C1 segment of cervical spinal cord (tissue), 14 donors: ENCODE data around the gene PER1.

Experiments used
- DNase-seq, 14 donors: peaks; one replicate each; lab custom pipeline; 2025; lab: John Stamatoyannopoulos, UW

Gene PER1

DNA sequence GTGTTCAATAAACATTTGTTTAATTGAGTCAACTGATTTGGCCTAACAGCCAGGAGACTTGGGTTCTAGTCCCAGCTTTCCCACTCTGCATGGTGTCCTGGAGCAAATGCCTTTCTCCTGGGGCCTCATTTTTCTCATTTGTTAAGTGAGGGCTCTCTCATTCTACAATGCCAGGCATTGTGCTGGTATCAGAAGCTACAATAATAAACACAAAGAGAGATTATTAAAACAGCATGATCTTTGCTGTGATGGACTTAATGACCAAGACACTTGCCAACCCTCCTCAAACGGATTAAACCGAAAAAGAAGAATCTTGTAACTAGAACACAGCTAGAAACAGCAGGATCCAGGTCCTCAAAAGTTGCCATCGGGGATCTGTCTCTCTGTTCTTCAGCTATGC, 15.3 kb upstream of the PER1 start:
- no peak for DNase-seq

DNA sequence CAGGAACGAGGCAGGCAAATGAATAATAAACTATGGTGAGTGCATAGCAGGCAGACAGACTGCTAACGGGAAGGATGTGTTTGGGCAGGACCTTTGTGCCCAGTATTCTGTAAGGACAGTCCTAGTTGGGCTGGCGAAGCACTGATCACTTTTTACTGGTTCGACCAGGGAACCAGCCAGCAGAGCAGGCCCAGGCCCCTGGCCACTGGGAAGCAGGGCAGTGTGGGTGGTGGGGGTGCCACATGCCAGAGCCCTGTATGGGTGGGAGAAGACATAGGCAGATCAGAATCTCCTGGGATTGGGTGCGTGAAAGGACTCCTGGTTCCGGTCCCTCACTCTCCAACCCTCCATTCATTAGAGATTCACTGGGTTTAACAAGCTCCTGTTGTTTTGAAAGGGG, 14.5 kb upstream of the PER1 start:
- no peak for DNase-seq

GRCh38 chr17:8164815-8165131, 12.6 kb upstream of the PER1 start:
- no peak for DNase-seq

DNA sequence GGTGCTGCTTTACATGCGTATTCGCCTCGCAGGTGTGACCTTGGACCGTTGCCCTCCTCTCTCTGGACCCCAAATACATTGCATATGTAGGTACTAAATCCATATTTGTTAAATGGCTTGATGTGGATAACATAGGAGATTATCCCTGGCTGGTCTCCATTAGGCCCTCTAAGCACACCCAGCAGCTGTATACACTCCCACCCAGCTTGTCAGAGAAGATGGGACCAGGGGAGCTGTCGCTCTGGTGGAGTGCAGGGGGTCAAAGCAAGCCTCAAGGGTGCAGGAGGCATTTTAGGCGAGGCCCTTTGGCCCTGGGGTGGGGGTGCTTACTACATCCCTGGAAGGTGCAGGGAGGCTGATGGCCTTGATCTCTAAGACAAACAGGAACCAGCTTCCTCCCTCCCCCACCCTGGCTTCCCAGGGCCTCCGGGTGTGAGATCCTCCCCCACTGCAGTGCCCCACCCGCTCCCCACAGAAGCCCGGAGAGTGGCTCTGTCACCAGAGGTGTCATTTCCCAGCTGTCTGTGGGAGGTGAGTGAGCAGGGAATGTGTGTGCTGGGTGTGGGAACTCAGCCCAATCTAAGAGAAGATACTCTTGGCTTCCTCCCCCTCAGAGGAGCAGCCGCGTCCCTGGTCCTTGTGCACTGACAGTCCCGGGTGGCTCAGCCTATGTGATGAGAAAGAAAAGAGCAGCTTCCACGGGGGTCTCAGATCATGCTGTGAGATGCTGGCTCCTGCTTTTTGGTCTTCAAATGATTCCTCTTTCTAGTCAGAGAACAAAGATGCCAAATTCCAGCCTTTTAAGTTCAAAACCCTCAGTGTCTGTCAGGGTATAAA, 12.0 kb upstream of the PER1 start:
- DNase-seq, result peak in 9 of 14 donors; percentile 38 to 71 (median 55)

DNA sequence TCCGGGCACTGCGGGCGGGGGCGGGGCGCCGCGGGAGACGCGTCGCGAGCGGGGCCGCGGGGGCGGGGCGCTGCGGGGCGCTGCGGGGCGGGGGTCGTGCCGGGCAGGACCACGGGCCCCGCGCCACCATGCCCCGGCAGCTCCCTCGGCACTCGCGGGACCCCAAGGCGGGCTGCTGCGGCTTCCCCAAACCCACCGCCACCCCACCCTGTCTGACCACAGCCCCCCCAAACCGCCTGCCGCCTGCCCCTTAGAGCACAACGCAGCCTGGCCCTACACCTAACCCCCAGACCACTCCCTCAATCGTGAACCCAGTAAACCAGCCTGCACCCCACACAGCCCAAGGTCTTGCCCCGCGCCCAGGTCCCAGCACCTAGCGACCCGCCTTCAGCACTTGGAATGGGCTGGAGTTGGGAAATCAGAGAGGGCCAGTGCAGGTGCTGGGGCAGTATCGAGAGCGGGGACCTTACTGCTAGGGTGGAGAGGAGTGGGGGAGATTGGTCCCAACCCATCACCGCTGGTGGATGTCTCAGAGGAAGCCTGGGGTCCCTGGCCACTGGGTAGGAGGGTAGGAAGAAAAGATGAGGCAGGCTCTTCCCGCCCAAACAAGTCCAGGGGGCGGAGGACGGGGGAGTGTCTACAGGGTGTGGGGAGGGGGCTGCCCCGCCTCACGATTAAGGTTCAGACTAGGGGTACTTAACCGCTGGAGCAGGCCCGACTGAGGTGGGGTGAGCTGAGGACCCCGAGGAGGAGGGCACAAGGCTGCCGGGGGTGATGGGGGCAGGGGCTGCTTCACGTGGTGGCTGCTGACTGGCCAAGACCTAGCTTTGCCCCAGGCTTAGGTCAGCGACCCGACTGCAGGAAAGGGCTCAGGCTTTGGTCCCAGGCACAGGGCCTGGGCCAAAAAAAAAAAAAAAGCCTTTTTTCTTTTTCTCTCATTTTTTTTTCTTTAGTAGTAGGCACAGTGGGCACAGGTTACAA, 11.1 kb upstream of the PER1 start:
- peak in 7 of 14 donors; percentile 38 to 74 (median 64) for DNase-seq

- peak in 10 of 14 donors; percentile 28 to 88 (median 64) for DNase-seq
These were observed 10.2 kb upstream of the PER1 start, which contains the start of gene VAMP2 for GRCh38 chr17:8162233-8162996. TSS of gene VAMP2 (minus strand) at chr17:8162948. CDS start at chr17:8162879, 69 bp downstream.

DNA sequence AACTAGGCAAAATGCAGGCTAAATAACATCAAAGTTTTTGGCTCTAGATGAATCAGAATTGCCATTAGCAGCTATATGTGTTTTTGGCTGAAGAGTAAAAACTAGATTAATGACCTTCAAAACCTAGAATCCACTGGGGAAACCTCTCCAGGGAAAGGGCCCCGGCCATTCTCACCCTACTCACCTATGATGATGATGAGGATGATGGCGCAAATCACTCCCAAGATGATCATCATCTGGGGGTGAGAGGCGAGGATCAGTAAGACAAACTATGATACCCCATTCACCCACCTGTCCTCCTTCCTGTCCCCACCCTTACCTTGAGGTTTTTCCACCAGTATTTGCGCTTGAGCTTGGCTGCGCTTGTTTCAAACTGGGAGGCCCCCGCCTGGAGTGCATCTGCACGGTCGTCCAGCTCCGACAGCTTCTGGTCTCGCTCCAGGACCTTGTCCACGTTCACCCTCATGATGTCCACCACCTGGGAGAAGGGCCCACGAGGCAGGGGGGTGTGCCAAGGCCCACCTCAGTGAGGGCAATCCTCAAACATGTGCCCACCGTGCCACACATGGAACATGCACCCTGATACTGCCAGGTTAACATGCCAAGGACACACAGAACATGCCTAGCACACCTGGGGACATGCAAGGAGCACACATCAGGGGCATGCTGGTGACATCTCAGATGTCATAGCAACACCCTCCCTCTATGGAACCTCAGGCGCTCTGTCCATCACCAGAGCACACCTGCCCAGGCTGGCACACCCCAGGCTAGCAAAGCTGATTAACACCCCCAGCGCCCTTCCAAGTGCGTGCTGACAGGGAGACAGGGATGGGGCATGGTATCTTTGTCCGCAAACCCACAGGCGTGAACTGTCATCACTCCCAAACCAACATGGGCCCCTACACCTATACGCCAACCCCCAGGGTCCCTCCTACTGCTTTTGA, 9.4 kb upstream of the PER1 start:
- no peak for DNase-seq

DNA sequence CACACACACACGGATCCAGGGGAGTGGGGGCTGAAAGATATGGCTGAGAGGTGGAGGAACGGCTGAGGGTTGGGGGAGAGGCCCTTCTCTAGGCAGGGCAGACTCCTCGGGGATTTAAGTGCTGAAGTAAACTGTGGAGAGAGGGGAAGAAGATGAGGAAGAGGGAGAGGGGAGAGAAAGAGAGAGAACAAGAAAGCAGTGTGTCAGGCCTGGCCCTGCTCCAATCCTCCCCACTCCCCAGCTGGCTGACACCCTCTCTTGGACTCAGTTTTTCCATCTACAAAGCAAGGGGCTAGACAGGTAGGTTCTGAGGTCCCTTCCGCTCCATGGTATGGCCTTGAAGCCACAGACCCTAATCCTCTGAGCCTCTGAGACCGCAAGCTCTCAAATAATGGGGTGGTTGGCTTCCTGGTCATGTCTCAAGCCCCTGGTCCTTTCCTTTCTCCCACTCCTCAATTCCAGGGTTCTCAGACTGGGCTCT, 8.6 kb upstream of the PER1 start:
- DNase-seq, result no peak

DNA sequence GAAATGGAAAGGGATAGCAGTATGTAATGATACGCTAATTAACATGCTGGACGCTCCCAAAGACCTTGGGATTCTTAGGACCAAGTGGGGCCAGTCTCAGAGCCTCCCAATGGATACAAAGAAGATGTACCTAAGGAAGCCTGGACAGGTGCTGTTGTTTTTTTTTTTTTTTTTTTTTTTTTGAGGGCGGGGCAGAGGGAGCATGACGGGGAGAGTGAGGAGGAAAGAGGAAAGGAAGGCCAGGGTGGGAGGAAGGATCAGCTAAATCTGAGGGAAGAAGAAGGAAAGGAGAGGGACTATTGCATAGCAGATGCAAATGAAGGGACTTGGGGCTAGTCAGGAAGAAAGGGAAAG, 8.0 kb upstream of the PER1 start:
- DNase-seq, result no peak

DNA sequence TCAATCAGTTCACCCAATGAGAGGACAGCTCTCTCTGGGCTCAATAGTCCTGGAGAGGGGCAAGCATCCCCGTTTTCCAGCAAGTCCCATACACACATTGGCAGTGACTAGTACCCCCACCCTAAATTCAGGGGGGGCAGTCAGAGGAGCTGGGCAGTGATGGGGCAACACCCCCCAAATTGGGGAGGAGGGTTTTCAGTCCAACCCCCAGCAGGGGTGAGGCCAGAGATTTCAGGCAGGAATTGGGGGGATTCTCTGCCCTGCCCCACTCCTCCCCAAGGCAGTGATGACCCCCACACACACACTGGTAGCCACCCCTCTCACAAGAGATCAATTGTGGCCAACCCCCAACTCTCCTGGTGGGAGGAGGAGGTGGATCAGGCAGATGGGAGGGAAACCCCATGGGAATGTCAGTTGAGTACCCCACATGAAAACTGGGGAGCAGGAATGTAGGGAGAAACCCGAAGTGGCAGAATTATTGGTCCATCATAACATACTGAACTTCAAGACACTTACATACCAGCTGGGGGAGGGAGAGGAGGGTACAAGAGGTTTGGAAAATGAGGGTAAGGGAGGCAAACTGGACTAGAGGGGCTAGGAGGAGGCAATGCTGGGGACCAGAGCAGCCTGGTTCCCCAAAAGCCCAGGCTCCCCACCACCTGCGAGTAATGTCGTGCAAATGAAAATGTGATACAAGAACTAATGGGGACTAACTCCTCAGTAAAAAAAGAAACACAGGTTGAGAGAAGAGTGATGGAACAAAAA, 7.4 kb upstream of the PER1 start:
- DNase-seq, result no peak

DNA sequence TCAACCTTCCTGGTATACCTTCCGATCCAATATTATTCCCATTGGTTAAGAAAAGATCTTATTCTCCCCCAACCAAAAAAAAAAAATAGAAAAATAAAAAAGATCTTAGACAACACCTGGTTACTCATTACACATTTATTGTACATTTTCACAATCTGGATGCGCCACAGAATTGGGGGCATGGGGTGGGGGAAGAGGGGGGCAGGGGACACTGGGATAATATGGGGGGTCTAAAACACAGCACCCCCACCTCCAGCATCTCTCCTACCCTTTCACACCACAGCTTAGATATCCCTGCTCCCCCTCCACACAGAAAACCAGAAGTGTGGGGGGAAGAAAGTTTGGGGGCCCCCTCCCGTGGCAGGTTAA, 6.8 kb upstream of the PER1 start:
- no peak for DNase-seq

GRCh38 chr17:8158267-8159031, 6.2 kb upstream of the PER1 start:
- DNase-seq, result peak in 13 of 14 donors; percentile 29 to 86 (median 78)

GRCh38 chr17:8156246-8156992, 4.2 kb upstream of the PER1 start:
- DNase-seq, result peak; percentile 97 to 100 (median 99)

DNA sequence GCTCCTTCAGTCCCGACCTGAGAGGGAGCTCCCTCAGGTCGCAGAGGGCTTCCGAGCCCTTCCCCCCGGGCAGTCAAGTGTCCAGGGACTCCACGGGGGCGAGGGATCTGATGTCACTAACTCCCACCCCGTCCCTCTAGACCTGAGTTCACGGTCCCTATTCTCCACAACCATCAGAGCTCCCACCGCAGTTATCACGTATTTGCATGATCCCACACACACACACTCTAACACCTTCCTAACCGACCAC, 3.7 kb upstream of the PER1 start:
- no peak for DNase-seq

DNA sequence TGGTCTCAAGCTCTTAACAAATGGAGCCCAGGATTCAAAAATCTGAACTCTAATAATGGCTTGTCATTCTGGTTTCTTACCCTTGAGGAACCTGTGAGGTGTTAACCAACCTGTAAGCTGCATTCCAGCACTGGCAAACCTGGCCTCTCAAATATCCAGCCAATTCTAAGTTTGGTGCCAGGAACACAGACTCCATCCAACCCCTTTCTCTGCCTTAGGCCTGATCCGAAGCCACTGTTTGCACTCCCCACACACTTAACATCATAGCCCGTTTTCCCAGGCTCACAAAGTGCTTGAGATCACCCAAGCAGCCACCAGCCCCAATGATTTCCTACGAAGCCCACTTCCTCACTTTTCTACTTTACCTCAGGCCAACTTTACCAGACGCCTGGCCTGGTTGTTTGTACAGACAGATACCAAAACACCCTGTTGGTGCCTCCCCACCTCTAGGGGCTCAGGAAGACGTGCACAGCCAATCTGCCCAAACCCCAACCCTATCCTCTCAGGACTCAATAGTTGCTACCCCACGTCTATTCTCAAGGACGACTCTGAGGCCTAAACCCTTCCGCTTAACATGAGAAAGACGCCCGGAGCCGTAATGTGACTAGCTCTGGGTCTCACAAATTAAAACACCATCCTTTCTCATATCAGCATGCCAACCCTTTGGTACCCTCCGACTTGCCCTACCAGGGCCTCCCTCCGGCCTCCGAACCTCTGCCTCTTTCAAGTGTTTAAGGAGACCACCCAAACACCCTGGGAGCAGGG, 3.2 kb upstream of the PER1 start:
- peak in 2 of 14 donors; percentile 50 to 71 for DNase-seq

DNA sequence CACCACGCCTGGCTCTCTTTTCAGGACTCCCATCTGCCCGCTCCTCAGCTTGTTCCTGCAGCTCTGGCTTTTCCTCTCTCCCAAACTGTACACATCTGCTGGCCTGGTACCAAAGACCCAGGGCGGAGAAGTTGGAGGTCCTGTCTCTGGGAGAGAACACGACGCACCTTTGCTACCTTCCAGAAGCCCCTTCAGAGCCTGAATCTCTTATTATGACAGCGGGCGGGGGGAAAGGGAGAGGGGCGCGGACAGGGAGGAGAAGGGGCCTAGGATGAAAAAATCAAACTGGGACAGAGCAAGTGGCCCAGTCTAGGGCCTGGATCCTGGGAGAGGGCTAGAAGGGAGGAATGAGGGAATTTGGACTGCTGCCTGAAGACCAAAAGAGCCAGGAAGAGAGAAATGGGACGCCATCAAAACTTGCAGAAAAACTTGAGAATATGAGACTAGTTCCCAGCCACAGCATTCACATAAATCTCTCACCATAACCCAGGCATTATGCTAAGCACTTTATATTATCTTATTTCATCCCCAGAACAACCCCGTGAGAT, 2.5 kb upstream of the PER1 start:
- no peak for DNase-seq

DNA sequence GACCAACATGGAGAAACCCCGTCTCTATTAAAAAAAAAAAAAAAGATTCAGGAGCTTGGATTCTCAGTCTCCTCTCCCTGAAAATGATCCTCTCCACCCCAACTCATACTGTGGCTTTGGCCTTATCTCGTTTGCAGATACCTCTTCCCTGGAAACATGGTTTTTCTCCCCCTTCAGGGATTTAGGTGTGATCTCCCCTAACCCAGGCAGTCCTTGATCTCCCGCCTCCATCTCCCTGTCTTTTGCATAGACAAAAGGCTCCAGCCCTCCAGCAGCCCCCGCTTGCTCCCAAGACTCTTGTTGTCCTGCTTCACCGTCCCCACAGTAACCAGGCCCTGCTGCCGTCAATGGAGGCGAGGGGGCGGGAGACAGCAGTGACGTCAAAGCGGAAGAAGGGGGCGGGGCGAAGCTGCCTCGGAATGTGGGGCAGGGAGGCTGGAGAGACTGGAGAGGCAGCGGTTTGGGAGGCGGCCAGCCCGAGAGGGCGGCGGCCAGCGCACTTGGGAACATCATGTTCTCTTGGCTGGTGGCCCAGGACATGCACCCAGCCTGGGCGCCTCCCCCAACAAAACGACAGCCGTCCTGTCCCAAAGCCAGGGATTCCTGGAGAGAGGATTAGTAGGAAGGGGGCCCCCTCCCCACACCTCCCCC, 1.9 kb upstream of the PER1 start:
- DNase-seq, result peak; percentile 84 to 98 (median 96)
